ENCODE measurements around the gene BRPF3.

DNA sequence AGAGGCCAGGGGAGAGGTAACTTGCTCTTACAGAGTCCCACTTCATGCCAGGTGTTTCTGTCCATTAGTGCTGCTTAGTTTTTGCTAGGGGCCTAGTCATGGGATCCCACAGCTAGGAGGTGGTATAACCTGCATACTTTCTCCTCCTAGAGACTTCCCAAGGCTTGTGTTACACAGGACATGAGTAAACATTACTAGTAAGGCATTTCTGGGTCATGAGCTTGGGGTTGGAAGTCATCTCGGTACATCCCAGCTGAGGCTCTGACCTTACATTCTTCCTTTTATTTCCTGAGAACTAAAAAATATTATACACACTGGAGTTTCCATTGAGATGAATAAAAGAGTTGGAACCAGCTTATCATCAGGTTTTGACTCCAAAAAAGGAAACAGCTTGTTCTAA lies 52.4 kb downstream of the BRPF3 start:
- TF ChIP-seq, protein P1, sequence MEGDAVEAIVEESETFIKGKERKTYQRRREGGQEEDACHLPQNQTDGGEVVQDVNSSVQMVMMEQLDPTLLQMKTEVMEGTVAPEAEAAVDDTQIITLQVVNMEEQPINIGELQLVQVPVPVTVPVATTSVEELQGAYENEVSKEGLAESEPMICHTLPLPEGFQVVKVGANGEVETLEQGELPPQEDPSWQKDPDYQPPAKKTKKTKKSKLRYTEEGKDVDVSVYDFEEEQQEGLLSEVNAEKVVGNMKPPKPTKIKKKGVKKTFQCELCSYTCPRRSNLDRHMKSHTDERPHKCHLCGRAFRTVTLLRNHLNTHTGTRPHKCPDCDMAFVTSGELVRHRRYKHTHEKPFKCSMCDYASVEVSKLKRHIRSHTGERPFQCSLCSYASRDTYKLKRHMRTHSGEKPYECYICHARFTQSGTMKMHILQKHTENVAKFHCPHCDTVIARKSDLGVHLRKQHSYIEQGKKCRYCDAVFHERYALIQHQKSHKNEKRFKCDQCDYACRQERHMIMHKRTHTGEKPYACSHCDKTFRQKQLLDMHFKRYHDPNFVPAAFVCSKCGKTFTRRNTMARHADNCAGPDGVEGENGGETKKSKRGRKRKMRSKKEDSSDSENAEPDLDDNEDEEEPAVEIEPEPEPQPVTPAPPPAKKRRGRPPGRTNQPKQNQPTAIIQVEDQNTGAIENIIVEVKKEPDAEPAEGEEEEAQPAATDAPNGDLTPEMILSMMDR (IDR thresholded peaks at IDR 0.05; ENCODE audit: low read depth, low read length, missing input control) = no peak
- TF ChIP-seq YY1 (IDR thresholded peaks at IDR 0.05) = no peak
